ENCODE data around the gene GPATCH1.
A peak's percentile ranks its signal among the peaks of the same experiment; 100 is the strongest.
"Not testable (repeated sequence)": the region's sequence is repeated elsewhere in the genome, so short reads cannot be mapped to it uniquely, and the experiment has no call there.

Gene GPATCH1, protein sequence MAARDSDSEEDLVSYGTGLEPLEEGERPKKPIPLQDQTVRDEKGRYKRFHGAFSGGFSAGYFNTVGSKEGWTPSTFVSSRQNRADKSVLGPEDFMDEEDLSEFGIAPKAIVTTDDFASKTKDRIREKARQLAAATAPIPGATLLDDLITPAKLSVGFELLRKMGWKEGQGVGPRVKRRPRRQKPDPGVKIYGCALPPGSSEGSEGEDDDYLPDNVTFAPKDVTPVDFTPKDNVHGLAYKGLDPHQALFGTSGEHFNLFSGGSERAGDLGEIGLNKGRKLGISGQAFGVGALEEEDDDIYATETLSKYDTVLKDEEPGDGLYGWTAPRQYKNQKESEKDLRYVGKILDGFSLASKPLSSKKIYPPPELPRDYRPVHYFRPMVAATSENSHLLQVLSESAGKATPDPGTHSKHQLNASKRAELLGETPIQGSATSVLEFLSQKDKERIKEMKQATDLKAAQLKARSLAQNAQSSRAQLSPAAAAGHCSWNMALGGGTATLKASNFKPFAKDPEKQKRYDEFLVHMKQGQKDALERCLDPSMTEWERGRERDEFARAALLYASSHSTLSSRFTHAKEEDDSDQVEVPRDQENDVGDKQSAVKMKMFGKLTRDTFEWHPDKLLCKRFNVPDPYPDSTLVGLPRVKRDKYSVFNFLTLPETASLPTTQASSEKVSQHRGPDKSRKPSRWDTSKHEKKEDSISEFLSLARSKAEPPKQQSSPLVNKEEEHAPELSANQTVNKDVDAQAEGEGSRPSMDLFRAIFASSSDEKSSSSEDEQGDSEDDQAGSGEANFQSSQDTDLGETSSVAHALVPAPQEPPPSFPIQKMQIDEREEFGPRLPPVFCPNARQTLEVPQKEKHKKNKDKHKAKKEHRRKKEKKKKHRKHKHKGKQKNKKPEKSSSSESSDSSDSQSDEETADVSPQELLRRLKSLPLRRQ

DNA sequence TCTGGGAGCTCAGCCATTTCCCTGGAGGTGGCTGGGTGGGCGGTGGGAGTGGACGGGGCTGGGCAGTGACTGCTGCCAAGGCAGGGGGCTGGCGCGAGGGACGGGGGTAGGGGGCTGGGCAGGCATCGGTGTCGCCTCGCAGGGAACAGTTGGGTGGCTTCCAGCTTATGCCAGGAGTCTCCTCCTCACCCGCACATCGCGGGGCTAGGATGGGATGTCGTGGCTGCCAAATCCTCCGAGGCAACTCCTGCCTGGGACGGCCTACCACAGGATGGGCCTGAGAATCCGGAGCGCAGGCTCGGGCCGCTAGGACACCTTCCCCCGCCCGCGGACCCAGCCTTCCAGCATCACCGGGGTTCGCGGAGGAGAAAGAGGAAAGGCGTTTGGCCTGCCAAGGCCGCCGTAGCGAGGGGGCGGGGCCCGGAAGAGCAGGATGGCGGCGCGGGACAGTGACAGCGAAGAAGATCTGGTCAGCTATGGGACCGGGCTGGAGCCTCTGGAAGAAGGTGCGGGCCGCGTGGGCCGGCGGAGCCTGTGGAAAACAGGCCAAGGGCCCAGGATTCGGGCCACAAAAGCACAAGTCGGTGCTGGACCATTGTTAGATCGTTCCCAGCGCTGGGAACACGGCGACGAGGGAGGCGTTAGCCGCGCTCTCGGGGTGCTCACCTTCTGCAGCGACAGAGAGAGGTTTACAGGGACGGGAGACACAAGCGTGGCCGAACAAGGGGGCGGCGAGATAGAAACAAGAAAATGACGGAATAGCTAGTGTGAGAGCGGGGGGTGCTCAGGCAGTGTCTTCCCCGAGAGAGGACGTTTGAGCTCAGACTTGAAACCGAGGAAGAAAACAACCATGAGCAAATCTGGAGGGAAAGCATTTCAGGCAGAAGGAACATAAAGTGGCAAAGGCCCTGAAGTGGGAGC, at the start of gene GPATCH1:
GPATCH1 (plus strand) TSS at position 421 of the 921 bp plus-strand sequence; CDS start at position 434, 13 bp downstream.
- ATAC-seq (replicated peaks; ENCODE audit: extremely low read depth, poor library complexity, severe bottlenecking): peak; percentile 77
- Mint-ChIP-seq H3K9me3 (no peaks in the 10 kb centered on the region), H3K4me1 (peaks cover 29% of the 10 kb centered on the region), H3K4me3 (peak within 1 kb of the TSS; percentile 96), H3K36me3 (ENCODE audit: insufficient read depth) (peaks cover 10% of the 10 kb centered on the region), H3K27me3 (no peaks in the 10 kb centered on the region), H3K27ac (ENCODE audit: low read depth) (peak within 1 kb of the TSS; percentile 96)
- DNase-seq (ENCODE audit: low spot score in 2 of 2): peak; percentile 69 to 77

DNA sequence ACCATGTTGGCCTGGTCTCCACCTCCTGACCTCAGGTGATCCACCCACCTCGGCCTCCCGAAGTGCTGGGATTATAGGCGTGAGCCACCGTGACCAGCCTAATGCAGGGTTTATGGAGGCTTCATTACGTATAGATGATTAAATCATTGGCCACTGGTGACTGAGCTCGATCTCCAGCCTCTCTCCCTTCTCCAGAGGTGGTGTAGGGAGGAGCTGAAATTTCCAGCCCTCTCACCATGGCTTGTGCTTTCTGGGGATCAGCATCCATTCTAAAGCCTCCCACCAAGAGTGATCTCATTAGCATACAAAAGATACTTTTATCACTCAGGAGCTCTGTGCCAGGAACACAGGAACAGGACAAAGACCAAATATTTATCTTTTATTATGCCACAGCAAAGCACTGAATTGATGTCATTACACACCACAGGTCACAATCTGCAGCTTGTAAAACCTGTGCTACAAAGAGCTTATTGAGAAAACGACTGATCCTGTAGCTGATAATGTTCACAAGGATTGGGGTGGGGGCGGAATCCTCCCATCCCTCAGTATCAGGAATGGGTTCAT, 48.7 kb upstream of the GPATCH1 start:
- Mint-ChIP-seq H3K4me1 (peaks cover 2% of the 10 kb centered on the region), H3K4me3 (no peak overlapping the region), H3K36me3 (ENCODE audit: insufficient read depth) (peaks cover under 1% of the 10 kb centered on the region), H3K9me3 (no peaks in the 10 kb centered on the region), H3K27ac (ENCODE audit: low read depth) (no peak overlapping the region), H3K27me3 (peaks cover 8% of the 10 kb centered on the region)
- no peak for ATAC-seq (replicated peaks; ENCODE audit: extremely low read depth, poor library complexity, severe bottlenecking)
- DNase-seq (ENCODE audit: low spot score in 2 of 2): no peak

DNA sequence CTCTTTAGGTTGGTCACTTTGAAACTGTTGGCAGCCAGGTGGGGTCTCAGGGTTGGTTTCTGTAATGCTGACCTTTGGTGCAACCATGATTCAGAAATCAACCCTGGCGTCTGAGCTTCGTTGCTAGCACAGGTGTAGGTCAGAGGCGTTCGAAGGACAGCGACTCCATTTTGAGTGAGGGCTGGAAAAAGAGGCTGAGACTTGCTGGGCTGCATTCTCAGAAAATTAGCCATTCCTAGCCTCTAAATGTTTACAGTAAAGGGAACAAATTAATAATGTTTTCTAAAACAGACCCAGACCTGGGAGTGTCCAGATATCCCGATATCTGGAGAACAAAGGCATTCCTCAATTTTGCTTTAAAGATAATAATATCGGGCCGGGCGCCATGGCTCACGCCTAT, 45.5 kb upstream of the GPATCH1 start:
- Mint-ChIP-seq H3K36me3 (ENCODE audit: insufficient read depth) (peaks cover 3% of the 10 kb centered on the region), H3K4me3 (no peak overlapping the region), H3K9me3 (no peaks in the 10 kb centered on the region), H3K27me3 (peaks cover 23% of the 10 kb centered on the region), H3K4me1 (peaks cover 5% of the 10 kb centered on the region), H3K27ac (ENCODE audit: low read depth) (no peak overlapping the region)
- DNase-seq (ENCODE audit: low spot score in 2 of 2) (no peak), ATAC-seq (replicated peaks; ENCODE audit: extremely low read depth, poor library complexity, severe bottlenecking) (no peak)

DNA sequence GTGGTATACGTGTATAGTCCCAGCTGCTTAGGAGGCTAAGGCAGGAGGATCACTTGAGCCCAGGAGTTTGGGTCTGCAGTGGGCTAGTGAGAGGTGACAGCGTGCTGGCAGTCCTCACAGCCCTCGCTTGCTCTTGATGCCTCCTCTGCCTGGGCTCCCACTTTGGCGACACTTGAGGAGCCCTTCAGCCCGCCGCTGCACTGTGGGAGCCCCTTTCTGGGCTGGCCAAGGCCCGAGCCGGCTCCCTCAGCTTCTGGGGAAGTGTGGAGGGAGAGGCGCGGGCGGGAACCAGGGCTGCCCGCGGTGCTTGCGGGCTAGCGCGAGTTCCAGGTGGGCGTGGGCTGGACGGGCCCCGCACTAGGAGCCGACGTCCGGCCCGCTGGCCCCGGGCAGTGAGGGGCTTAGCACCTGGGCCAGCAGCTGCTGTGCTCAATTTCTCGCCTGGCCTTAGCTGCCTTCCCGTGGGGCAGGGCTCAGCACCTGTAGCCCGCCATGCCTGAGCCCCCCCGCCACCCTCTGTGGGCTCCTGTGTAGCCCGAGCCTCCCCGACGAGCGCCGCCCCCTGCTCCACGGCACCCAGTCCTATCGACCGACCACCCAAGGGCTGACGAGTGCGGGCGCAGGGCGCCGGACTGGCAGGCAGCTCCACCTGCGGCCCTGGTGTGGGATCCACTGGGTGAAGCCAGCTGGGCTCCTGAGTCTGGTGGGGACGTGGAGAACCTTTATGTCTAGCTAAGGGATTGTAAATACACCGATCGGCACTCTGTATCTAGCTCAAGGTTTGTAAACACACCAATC, 44.4 kb upstream of the GPATCH1 start:
- not testable (repeated sequence) for DNase-seq (ENCODE audit: low spot score in 2 of 2); H3K27ac Mint-ChIP-seq (ENCODE audit: low read depth); H3K9me3 Mint-ChIP-seq; H3K4me1 Mint-ChIP-seq; H3K4me3 Mint-ChIP-seq; H3K36me3 Mint-ChIP-seq (ENCODE audit: insufficient read depth); ATAC-seq (replicated peaks; ENCODE audit: extremely low read depth, poor library complexity, severe bottlenecking)
- peaks cover 16% of the 10 kb centered on the region for H3K27me3 Mint-ChIP-seq

DNA sequence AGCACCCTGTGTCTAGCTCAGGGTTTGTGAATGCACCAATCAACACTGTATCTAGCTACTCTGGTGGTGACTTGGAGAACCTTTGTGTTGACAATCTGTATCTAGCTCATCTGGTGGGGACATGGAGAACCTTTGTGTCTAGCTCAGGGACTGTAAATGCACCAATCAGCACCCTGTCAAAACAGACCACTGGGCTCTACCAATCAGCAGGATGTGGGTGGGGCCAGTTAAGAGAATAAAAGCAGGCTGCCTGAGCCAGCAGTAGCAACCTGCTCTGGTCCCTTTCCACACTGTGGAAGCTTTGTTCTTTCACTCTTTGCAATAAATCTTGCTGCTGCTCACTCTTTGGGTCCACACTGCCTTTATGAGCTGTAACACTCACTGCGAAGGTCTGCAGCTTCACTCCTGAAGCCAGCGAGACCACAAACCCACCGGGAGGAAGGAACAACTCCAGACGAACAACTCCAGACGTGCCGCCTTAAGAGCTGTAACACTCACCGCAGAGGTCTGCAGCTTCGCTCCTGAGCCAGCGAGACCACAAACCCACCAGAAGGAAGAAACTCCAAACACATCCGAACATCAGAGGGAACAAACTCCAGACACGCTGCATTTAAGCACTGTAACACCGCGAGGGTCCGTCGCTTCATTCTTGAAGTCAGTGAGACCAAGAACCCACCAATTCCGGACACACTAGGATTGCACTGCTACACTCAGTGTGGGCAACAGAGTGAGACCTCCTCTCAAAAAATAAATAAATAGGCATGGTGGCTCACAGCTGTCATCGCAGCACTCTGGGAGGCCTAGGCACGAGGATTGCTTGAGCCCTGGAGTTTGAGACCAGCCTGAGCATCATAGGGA, 43.6 kb upstream of the GPATCH1 start:
- not testable (repeated sequence) for H3K9me3 Mint-ChIP-seq; H3K4me1 Mint-ChIP-seq; H3K27ac Mint-ChIP-seq (ENCODE audit: low read depth); DNase-seq (ENCODE audit: low spot score in 2 of 2); H3K36me3 Mint-ChIP-seq (ENCODE audit: insufficient read depth); ATAC-seq (replicated peaks; ENCODE audit: extremely low read depth, poor library complexity, severe bottlenecking)
- H3K4me3 Mint-ChIP-seq: peak overlapping the region; percentile 57
- H3K27me3 Mint-ChIP-seq: peaks cover 16% of the 10 kb centered on the region

DNA sequence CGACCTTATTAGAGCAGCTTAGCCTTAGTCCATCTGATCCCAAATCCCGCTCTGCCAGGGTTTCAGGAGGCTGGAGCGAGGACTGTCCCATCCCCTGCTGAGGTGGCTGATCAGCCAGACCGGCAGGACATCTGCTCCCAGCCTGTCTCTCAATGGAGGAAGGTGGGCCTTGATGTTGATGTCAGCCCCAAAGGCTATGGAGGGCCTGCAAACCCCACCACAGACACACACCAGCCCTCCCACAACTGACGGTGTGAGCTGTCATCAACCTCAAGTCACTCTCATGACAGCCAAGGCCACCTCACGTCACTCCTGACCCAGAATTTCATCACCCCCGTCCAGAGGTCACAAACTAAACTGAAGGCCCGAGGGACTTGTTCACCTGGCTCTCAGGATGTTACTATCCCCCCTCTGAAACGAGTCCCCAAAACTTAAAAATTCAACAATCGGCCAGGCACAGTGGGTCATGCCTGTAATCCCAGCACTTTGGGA, 41.8 kb upstream of the GPATCH1 start:
- no peak overlapping the region for H3K27ac Mint-ChIP-seq (ENCODE audit: low read depth)
- DNase-seq (ENCODE audit: low spot score in 2 of 2) (no peak), ATAC-seq (replicated peaks; ENCODE audit: extremely low read depth, poor library complexity, severe bottlenecking) (no peak)
- peaks cover 3% of the 10 kb centered on the region for H3K36me3 Mint-ChIP-seq (ENCODE audit: insufficient read depth)
- H3K27me3 Mint-ChIP-seq: peaks cover 16% of the 10 kb centered on the region
- H3K4me1 Mint-ChIP-seq: peaks cover 5% of the 10 kb centered on the region
- no peaks in the 10 kb centered on the region for H3K9me3 Mint-ChIP-seq
- H3K4me3 Mint-ChIP-seq: no peak overlapping the region

DNA sequence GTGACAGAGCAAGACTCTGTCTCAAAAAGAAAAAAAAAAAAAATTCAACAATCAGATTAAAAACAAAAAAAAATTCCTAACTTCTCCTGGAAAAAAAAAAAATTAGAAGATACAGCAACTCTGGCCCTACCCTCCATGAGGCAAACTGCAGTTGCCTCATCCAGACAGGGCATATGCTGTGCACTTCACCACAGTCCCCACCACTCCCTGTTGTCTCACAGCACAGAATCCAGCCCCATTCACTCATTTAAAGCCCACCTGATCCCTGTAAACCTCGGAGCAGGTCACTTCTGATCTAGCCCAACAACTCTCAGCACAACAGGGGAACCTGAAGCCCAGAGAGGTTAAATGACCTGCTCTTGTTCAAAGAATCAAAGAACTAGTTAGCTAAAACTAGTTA, 41.2 kb upstream of the GPATCH1 start:
- Mint-ChIP-seq H3K9me3 (no peaks in the 10 kb centered on the region), H3K27me3 (peaks cover 16% of the 10 kb centered on the region), H3K36me3 (ENCODE audit: insufficient read depth) (peaks cover 3% of the 10 kb centered on the region), H3K4me1 (peaks cover 5% of the 10 kb centered on the region), H3K27ac (ENCODE audit: low read depth) (no peak overlapping the region), H3K4me3 (no peak overlapping the region)
- DNase-seq (ENCODE audit: low spot score in 2 of 2): no peak
- no peak for ATAC-seq (replicated peaks; ENCODE audit: extremely low read depth, poor library complexity, severe bottlenecking)

DNA sequence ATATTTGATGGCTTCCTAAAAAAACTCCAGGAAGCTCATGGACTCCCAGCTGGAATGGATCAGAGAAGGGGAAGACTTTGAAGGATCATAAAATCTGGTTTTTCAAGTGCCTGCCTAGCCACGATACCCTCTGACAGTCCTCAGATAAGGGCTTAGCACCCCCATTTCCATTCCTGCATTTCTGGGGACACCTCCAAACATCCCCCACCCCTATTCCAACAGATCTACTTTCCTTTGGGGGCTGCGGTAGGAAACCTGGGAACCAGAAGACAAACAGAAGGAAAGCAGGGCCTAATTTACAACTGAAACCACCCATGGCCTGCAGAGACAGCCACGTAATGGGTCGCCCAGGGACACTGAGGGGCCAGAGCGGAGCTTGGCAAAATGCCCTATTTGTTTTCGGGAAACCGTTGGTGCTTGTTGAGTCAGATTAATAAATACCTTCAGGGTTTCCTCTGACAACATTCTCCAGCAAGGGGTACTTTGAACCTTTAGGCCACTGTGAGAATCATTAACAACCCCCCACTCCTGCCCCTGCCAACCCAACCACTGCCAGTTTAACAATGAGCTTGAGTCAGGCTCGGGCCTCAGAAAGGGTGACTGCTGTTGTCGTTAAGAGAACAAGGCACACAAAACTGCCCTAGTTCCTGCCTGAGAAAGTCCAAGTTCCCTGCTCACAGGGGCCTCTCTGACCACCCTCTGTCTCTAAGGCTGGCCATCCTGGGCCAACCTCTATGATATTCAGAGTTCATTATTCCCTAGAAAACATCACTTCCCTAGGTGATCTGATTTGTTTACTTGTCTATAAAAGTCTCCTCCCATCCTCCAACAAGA, 39.8 kb upstream of the GPATCH1 start:
- H3K4me1 Mint-ChIP-seq: peaks cover 5% of the 10 kb centered on the region
- ATAC-seq (replicated peaks; ENCODE audit: extremely low read depth, poor library complexity, severe bottlenecking): no peak
- peaks cover 16% of the 10 kb centered on the region for H3K27me3 Mint-ChIP-seq
- H3K4me3 Mint-ChIP-seq: no peak overlapping the region
- no peak overlapping the region for H3K27ac Mint-ChIP-seq (ENCODE audit: low read depth)
- H3K36me3 Mint-ChIP-seq (ENCODE audit: insufficient read depth): peaks cover 3% of the 10 kb centered on the region
- no peaks in the 10 kb centered on the region for H3K9me3 Mint-ChIP-seq
- DNase-seq (ENCODE audit: low spot score in 2 of 2): no peak

DNA sequence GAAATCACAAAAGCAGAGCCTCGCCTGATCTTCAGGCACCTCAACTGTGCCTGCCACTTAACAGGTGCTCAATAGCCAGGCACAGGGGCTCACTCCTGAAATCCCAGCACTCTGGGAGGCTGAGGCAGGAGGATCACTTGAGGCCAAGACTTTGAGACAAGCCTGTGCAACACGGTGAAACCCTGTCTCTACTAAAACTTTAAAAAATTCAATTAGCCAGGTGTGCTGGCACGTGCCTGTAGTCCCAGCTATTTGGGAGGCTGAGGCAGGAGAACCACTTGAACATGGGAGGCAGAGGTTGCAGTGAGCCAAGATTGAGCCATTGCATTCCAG, 39.2 kb upstream of the GPATCH1 start:
- not testable (repeated sequence) for H3K36me3 Mint-ChIP-seq (ENCODE audit: insufficient read depth); H3K9me3 Mint-ChIP-seq; ATAC-seq (replicated peaks; ENCODE audit: extremely low read depth, poor library complexity, severe bottlenecking); H3K4me3 Mint-ChIP-seq; H3K27ac Mint-ChIP-seq (ENCODE audit: low read depth); DNase-seq (ENCODE audit: low spot score in 2 of 2); H3K4me1 Mint-ChIP-seq
- H3K27me3 Mint-ChIP-seq: peaks cover 16% of the 10 kb centered on the region

DNA sequence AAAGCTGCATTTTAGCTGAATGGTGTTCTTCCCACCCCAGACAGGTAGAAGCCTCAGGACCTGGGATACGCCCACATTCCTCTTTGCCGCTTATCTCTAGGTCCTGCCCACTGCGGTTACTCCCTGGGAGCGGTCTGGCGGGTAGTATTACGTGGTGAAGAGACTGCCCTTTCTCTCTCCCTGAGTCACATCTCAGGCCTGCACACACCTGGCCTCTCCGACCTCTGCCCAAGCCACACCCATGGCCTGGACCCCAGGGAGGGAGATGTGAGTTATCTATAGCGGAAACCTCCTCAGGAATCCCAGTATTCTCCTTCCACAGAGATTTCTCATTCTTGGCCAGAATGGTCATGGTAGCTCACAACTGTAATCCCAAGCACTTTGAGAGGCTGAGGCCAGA, 33.6 kb upstream of the GPATCH1 start:
- H3K36me3 Mint-ChIP-seq (ENCODE audit: insufficient read depth): no peaks in the 10 kb centered on the region
- H3K27ac Mint-ChIP-seq (ENCODE audit: low read depth): no peak overlapping the region
- H3K4me1 Mint-ChIP-seq: no peaks in the 10 kb centered on the region
- H3K4me3 Mint-ChIP-seq: no peak overlapping the region
- H3K9me3 Mint-ChIP-seq: no peaks in the 10 kb centered on the region
- H3K27me3 Mint-ChIP-seq: no peaks in the 10 kb centered on the region
- ATAC-seq (replicated peaks; ENCODE audit: extremely low read depth, poor library complexity, severe bottlenecking): no peak
- no peak for DNase-seq (ENCODE audit: low spot score in 2 of 2)

All from central memory CD8-positive, alpha-beta T cell (primary cell).